OCI-LY7 (cell line): ENCODE measurements around the gene BFSP1.

Experiments used
- CTCF ChIP-seq: fragments of 200-600 bp; sonication (generic); conservative IDR thresholded peaks from 2 replicates; pipeline ENCODE4 v1.5.1; 2014; ENCODE audit warnings: mild to moderate bottlenecking, antibody characterized with exemption, low read length, moderate library complexity, mixed read lengths
- EZH2phosphoT487 ChIP-seq: fragments of 200-600 bp; sonication (generic); IDR thresholded peaks from 2 replicates; pipeline ENCODE4 v1.6.1; 2018; ENCODE audit warnings: low read depth, borderline replicate concordance, mild to moderate bottlenecking, mixed run types, antibody characterized with exemption, low read length, moderate library complexity, mixed read lengths

GRCh38 chr20:17479063-17479657 lies 52.0 kb downstream of the BFSP1 start:
- TF ChIP-seq CTCF (no peak), EZH2phosphoT487 (no peak)
